Heart left ventricle (tissue), 16 donors: ENCODE data around the gene ZBTB8A. TPM values are rescaled to one million over a fixed set of nuclear protein-coding genes. Genes with fewer than 3 reads are reported as not detected.

Source experiments
- ATAC-seq, 4 donors: fragments of 200-7000 bp; cut with Tn5 transposase; one replicate each; pipeline ENCODE4 v1.9.1; 2020 to 2022; ENCODE audit warnings: moderate library complexity in 4 of 4, mild to moderate bottlenecking in 3 of 4, moderate number of reproducible peaks in 1 of 4
- DNase-seq, 5 donors: peaks; one replicate each; pipeline ENCODE4 v3.0.0-alpha.2; 2020
- H3K27ac ChIP-seq, 12 donors: fragments of 200-600 bp; sonication (generic) in 4 of 12; one replicate each; pipeline versions ENCODE4 v1.5.0 to v1.8.0; 2016 to 2022; ENCODE audit warnings: mild to moderate bottlenecking in 2 of 12
- H3K27me3 ChIP-seq, 9 donors: fragments of 200-600 bp; sonication (generic) in 2 of 9; one replicate each; pipeline versions ENCODE4 v1.5.1 to v1.8.0; 2016 to 2022; ENCODE audit warnings: mild to moderate bottlenecking in 3 of 9
- H3K36me3 ChIP-seq, 9 donors: fragments of 200-600 bp; sonication (generic) in 2 of 9; one replicate each; pipeline versions ENCODE4 v1.5.0 to v1.8.0; 2018 to 2022; ENCODE audit warnings: mild to moderate bottlenecking in 2 of 9
- H3K4me1 ChIP-seq, 12 donors: fragments of 200-600 bp; sonication (generic) in 4 of 12; one replicate each; pipeline versions ENCODE4 v1.5.0 to v1.8.0; 2016 to 2022; ENCODE audit warnings: mild to moderate bottlenecking in 3 of 12
- H3K4me3 ChIP-seq, 12 donors: fragments of 200-600 bp; sonication (generic) in 4 of 12; one replicate each; pipeline versions ENCODE4 v1.5.0 to v1.8.0; 2017 to 2022; ENCODE audit warnings: mild to moderate bottlenecking in 9 of 12, moderate library complexity in 4 of 12
- H3K9me3 ChIP-seq, 12 donors: fragments of 200-600 bp; sonication (generic) in 4 of 12; one replicate each; pipeline versions ENCODE4 v1.5.0 to v1.8.0; 2016 to 2022; ENCODE audit warnings: mild to moderate bottlenecking in 1 of 12
- CTCF ChIP-seq, 12 donors: fragments of 200-600 bp; sonication (generic) in 4 of 12; IDR thresholded peaks; one replicate each; pipeline versions ENCODE4 v1.5.0 to v1.8.0; 2018 to 2022; ENCODE audit warnings: antibody characterized with exemption in 12 of 12, mild to moderate bottlenecking in 5 of 12
- POLR2A ChIP-seq, 2 donors: fragments of 450-650 bp; IDR thresholded peaks; one replicate each; pipeline ENCODE4 v1.6.1; 2017; ENCODE audit warnings: antibody characterized with exemption in 2 of 2, mild to moderate bottlenecking in 2 of 2, moderate library complexity in 2 of 2
- WGBS, 4 donors: extraction: QIAGEN DNeasy Blood & Tissue Kit in 2 of 4; methylation state at CpG; one replicate each; pipeline versions ENCODE4 v1.1.5 to v1.1.7; 2013 to 2018; 5-methylcytosine and 5-hydroxymethylcytosine counted together
- intact Hi-C, 10 donors: fragments of 100-400 bp; cut with DNase I; formaldehyde crosslinking; loops; one replicate each; pipeline versions ENCODE4 v1.11.1 to v1.14.2; 2022
- long read RNA-seq, 3 donors: library from polyadenylated mRNA; unstranded; transcript quantifications; one replicate each; pipeline ENCODE4 v2.0.0, GENCODE V29; 2020 to 2021
- polyA plus RNA-seq, 2 donors: library from polyadenylated mRNA; stranded (reverse); fragments of 200-250 nt; gene quantifications; one replicate each; pipeline ENCODE4 v1.2.3, GENCODE V29; 2013
- total RNA-seq, 9 donors: library from RNA; depleted of rRNA in 2 of 9; stranded (reverse); fragments of >200 nt in 2 of 9; fragmentation: NEBNext Ultra II Directional in 3 of 9; extraction: Animal tissue kit (Norgen Biotek cat#: 25700) in 3 of 9; gene quantifications; one replicate each; pipeline versions ENCODE4 v1.1.0 to v1.2.4, GENCODE V29; 2016 to 2023
- donor health status: ischemic (EF 13 %, LVEDD 7.1; RV severe dilation, severe dysfunction).
- donor health status: healthy with polysubstance abuse.
- donor health status: DM: no; HTN: yes; CAD: no.
- donor health status: DM: no; HTN: no; CAD: no.
- donor health status: ischemic (EF 25% LVEDD 6.9; RV normal size, moderate dysfunction).
- donor health status: ischemic (EF 25% LVEDD 5.7; RV mildly dilated, moderate dysfunction).
- donor health status: healthy.
- donor health status: DM: yes; HTN: yes; CAD: no.
- donor health status: ischemic (EF 35%, LVEDD 5.7; RV mildly dilated, moderate dysfunction).
- donor health status: nonischemic (EF 11% LVEDD 7.7; RV severe dilation, severe dysfunction).
- donor health status: DM: yes; HTN: yes; CAD: no.
- donor health status: PGD.
- donor health status: ischemic (EF 29% LVEDD 5.4; RV normal size, mild dysfunction).
- donor health status: nonischemic (EF 23%, LVEDD 6.1; RV moderate dilation, normal function).

The ZBTB8A gene
- 1 to 10 TPM; 1.8 to 5.0 (median 3.1) TPM for total RNA-seq
- 1 to 10 TPM; 1.1 to 2.6 TPM for polyA plus RNA-seq
- long read RNA-seq, donor 1, partial matches to known transcripts: 0 of 3 reads
- long read RNA-seq, donor 1, other reads (novel, unspliced or antisense): 3 of 3 reads
- long read RNA-seq, donor 2, full-length matches to known transcripts: 10 of 11 reads
- long read RNA-seq, donor 2, partial matches to known transcripts: 0 of 11 reads
- long read RNA-seq, donor 2, other reads (novel, unspliced or antisense): 1 of 11 reads
- long read RNA-seq, donor 3, partial matches to known transcripts: 0 of 2 reads
- long read RNA-seq, donor 3, other reads (novel, unspliced or antisense): 1 of 2 reads

- WGBS, 4 donors: 0% methylated on average over 30 to 33 of the region's 33 CpGs
- intact Hi-C loops: loop anchor here in 1 of 10 donors (1.0 to 5.0 kb wide), 2 partner anchors 39 to 68 kb away; no protein-coding TSS in a partner anchor
- Histone ChIP-seq H3K27ac (peak within 1 kb of the TSS; percentile 32 to 84 (median 67)), H3K36me3 (no peaks in the 10 kb centered on the region), H3K9me3 (no peaks in the 10 kb centered on the region), H3K4me1 (peaks cover 0 to 26% (median 8%) of the 10 kb centered on the region in 12 donors), H3K27me3 (peaks cover 0 to 31% (median 0%) of the 10 kb centered on the region in 9 donors), H3K4me3 (peak within 1 kb of the TSS; percentile 46 to 86 (median 65))
- TF ChIP-seq CTCF (IDR thresholded peaks at IDR 0.05) (peak in 1 of 12 donors; percentile 22), POLR2A (IDR thresholded peaks at IDR 0.05) (no peak)
- DNase-seq (peak in 4 of 5 donors; percentile 21 to 37 (median 32)), ATAC-seq (peak; percentile 50 to 59 (median 58))
Observed at GRCh38 chr1:32538887-32539583, at the start of gene ZBTB8A. Gene ZBTB8A (plus strand): TSS chr1:32539427. CDS start chr1:32592932, 53,505 bp downstream.

- Histone ChIP-seq H3K4me1 (peaks cover 0 to 4% (median 0%) of the 10 kb centered on the region in 12 donors), H3K9me3 (no peaks in the 10 kb centered on the region), H3K27ac (no peak overlapping the region), H3K4me3 (no peak overlapping the region), H3K27me3 (peaks cover 0 to 3% (median 0%) of the 10 kb centered on the region in 9 donors), H3K36me3 (no peaks in the 10 kb centered on the region)
- ATAC-seq: no peak
- DNase-seq: no peak
- TF ChIP-seq CTCF (IDR thresholded peaks at IDR 0.05) (no peak), POLR2A (IDR thresholded peaks at IDR 0.05) (no peak)
- intact Hi-C loops: no loop called here
- 86 to 90% (median 88%) methylated on average over 3 of the region's 3 CpGs for WGBS, 4 donors
Observed at GRCh38 chr1:32489774-32490454, 49.3 kb upstream of the ZBTB8A start.

GRCh38 chr1:32491386-32491785 is 47.8 kb upstream of the ZBTB8A start:
- Histone ChIP-seq H3K27me3 (peaks cover 0 to 3% (median 0%) of the 10 kb centered on the region in 9 donors), H3K4me1 (peaks cover 0 to 14% (median 2%) of the 10 kb centered on the region in 12 donors), H3K4me3 (no peak overlapping the region), H3K36me3 (no peaks in the 10 kb centered on the region), H3K9me3 (no peaks in the 10 kb centered on the region), H3K27ac (no peak overlapping the region)
- 96 to 100% (median 97%) methylated on average over 2 of the region's 2 CpGs for WGBS, 4 donors
- intact Hi-C loops: no loop called here
- ATAC-seq (no peak), DNase-seq (no peak)
- TF ChIP-seq CTCF (IDR thresholded peaks at IDR 0.05) (no peak), POLR2A (IDR thresholded peaks at IDR 0.05) (no peak)
